Esophagus squamous epithelium (tissue), 4 donors: Measurements from ENCODE around the gene STRIP2.

Experiments
- CTCF ChIP-seq, 6 experiments: fragments of 450-650 bp in 4 of 6; fragments of 200-600 bp in 2 of 6; sonication (generic) in 2 of 6; IDR thresholded peaks; one replicate each; pipeline ENCODE4 v1.5.1; 2016 to 2019; ENCODE audit warnings: antibody characterized with exemption in 6 of 6, mild to moderate bottlenecking in 4 of 6, moderate library complexity in 4 of 6
- POLR2A ChIP-seq, 4 donors: fragments of 450-650 bp; IDR thresholded peaks; one replicate each; pipeline ENCODE4 v1.6.1; 2017; ENCODE audit warnings: antibody characterized with exemption in 4 of 4, mild to moderate bottlenecking in 4 of 4, moderate library complexity in 3 of 4

GRCh38 chr7:129465080-129465479, 30.8 kb downstream of the STRIP2 start:
- TF ChIP-seq CTCF (IDR thresholded peaks at IDR 0.05) (no peak), POLR2A (IDR thresholded peaks at IDR 0.05) (no peak)
